Measurements from ENCODE around the gene ZNF214.

Gene ZNF214

GRCh38 chr11:7020183-7020917, at the start of gene ZNF214, which contains the start of gene NLRP14:
Gene ZNF214, minus strand, starts transcription at chr11:7020346. Its CDS starts 17,511 bp downstream, at chr11:7002835.
Gene NLRP14, plus strand, starts transcription at chr11:7020479. Its CDS starts 18,108 bp downstream, at chr11:7038587.
- DNase-seq (ENCODE audit: low read depth), result no peak

GRCh38 chr11:7062534-7062933, 42.4 kb upstream of the ZNF214 start:
- no peak for DNase-seq (ENCODE audit: low read depth)

GRCh38 chr11:7060868-7061267, 40.7 kb upstream of the ZNF214 start:
- DNase-seq (ENCODE audit: low read depth), result no peak

- no peak for DNase-seq (ENCODE audit: low read depth)
Measured at GRCh38 chr11:7057641-7058040, 37.5 kb upstream of the ZNF214 start.

- DNase-seq (ENCODE audit: low read depth), result no peak
Measured at GRCh38 chr11:7056828-7057513, 36.8 kb upstream of the ZNF214 start.

- DNase-seq (ENCODE audit: low read depth), result no peak
Measured at GRCh38 chr11:7050191-7050590, 30.0 kb upstream of the ZNF214 start.

DNA sequence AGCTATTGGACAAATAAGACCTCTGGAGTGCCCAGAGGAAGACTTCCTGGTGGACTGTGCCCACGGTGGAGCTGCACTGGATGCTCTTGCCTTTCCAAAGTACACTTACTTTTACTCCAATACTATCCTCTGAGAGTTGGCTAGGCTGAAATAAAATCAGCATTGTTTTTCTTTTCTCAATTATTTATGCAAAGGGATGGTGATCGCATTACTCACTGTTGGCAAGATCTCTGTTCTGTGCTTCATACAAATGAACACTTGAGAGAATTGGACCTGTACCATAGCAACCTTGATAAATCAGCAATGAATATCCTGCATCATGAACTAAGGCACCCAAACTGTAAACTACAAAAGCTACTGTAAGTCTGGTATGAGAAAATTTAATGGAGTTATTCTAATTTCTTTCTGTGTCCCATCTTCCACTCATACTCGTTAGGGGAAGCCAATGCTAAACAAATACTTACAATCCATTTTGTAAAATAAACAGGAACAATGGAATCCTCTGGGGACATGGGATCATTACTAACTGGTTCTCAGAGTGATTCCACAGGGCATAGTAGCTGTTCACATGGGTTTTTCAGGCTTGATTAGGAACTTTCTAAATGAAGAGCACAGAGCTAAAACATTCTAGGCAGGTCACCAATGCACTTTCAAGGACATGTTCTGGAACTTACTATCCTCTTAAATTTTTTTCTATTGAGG, 26.5 kb upstream of the ZNF214 start:
- DNase-seq (ENCODE audit: low read depth), result no peak

DNA sequence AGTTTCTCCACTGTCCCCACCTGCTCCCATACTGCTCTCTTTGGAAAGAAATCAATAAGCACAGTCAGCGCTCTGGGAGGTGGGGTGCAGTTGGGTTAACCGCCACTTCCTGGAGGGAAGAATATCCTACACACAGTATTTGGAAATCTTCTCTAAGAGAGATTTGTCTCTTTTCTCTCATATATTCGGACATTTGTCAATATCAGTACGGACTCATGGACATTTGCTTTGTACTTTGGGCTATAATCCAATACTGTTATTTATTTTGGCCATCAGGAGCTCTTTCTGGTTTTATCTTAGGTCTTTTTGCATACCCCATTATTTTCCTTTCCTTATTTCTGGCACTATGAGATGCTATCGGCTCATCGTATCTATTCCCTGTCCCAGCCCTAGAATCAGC, 13.9 kb upstream of the ZNF214 start:
- DNase-seq (ENCODE audit: low read depth), result no peak

GRCh38 chr11:7032692-7033091, 12.5 kb upstream of the ZNF214 start:
- no peak for DNase-seq (ENCODE audit: low read depth)

- DNase-seq (ENCODE audit: low read depth), result no peak
Measured at GRCh38 chr11:7031471-7031871, 11.3 kb upstream of the ZNF214 start.

DNA sequence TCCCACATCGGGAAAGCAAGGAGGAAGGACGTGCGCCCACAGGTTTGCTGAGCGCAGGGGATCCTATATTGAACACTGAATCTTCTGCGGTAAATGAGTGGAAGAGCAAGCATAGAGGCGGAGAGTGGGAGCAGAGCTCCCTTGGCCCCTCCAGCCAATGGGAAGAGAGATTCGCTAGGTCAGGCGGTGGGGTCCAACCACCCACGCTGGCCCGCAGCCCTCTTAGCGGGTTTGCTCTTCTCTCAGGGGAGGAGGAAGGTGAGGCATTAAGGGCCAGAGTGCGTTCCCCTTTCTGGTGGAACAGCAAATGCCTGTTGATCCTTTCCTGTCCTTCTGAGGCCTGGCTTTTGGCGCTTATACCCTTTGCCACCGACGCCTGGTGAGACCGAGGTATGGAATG, 10.7 kb upstream of the ZNF214 start:
- DNase-seq (ENCODE audit: low read depth), result no peak

DNA sequence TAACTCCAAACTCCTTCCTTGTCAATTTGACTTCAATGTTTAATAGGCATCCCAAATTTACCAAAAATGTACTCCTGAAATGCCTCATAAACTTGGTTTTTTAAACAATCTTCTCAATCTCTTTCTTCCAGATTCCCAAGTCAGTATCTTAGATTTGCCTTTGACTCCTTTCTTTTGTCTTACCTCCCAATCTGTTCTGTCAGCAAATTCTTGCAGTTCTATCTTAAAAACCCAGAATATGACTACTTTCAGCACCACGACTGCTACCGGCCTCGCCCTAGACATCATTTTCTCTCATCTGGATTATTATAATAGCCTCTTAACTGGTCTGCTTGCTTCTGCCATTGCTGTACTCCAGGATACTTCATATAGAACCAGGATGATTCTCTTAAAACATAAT, 8.0 kb upstream of the ZNF214 start:
- no peak for DNase-seq (ENCODE audit: low read depth)

- DNase-seq (ENCODE audit: low read depth), result no peak
Measured at GRCh38 chr11:7021318-7021717, 1.2 kb upstream of the ZNF214 start.

GRCh38 chr11:7019500-7020182, 505 bp downstream of the ZNF214 start:
- no peak for DNase-seq (ENCODE audit: low read depth)

GRCh38 chr11:7016011-7016410, 4.1 kb downstream of the ZNF214 start:
- DNase-seq (ENCODE audit: low read depth), result no peak

DNA sequence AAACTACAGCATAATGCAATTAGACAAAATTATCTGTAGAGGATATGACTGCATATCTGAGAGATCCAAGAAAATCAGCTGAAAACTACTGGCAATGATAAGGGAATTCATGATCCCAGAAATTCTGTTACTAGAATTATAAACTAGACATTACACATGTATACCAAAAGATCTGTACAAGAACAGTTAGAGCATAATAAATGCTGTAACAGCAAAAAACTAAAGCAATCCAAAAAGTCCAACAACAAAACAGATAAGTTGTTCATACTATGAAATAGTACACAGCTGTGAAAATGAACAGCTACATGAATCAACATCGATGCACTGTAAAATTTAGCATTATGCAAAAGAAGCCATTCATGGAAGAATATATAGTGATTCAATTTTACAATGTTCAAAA, 6.0 kb downstream of the ZNF214 start:
- DNase-seq (ENCODE audit: low read depth), result no peak

- DNase-seq (ENCODE audit: low read depth), result no peak
Measured at GRCh38 chr11:7004482-7004881, 15.7 kb downstream of the ZNF214 start.

DNA sequence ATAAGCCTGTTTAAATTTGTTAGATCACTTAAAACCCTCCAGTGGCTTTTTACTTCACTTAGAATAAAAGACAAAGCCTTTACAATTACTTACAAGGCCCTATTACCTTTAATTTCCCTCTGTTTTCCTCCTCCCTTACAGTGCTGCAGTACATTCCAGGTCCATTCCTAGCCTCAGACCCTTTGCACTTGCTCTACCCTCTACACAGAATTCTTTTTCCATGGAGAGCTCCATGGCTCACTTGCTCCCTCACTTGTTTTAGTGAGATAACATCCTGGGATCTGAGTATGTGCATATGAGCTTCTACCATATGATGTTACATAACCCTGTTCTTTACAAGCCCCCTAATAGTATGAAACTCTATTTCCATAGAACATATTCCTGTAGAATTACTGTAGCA, 24.4 kb downstream of the ZNF214 start:
- DNase-seq (ENCODE audit: low read depth), result no peak

- no peak for DNase-seq (ENCODE audit: low read depth)
Measured at GRCh38 chr11:6992457-6993417, 27.4 kb downstream of the ZNF214 start.

GRCh38 chr11:6992026-6992425, 28.1 kb downstream of the ZNF214 start:
- no peak for DNase-seq (ENCODE audit: low read depth)

GRCh38 chr11:6991227-6991626, 28.9 kb downstream of the ZNF214 start:
- no peak for DNase-seq (ENCODE audit: low read depth)

Data from stimulated activated CD4-positive, alpha-beta T cell treated with anti-CD3 and anti-CD28 coated beads, Interleukin-2, amount 100 ng/mL, for 4 hours (primary cell).